Right cardiac atrium (tissue), 5 donors: Measurements from ENCODE around the gene CARD11. TPM values are rescaled to one million over a fixed set of nuclear protein-coding genes. Genes with fewer than 3 reads are reported as not detected.

Source experiments
- ATAC-seq, 2 donors: fragments of 200-7000 bp; cut with Tn5 transposase; one replicate each; pipeline versions ENCODE4 v1.8.0 to v1.9.1; 2020; ENCODE audit warnings: moderate library complexity in 2 of 2, mild to moderate bottlenecking in 1 of 2
- DNase-seq, 3 donors: peaks; one replicate each; pipeline ENCODE4 v3.0.0-alpha.2; 2020
- H3K27ac ChIP-seq: one replicate; pipeline ENCODE4 v1.5.1; 2013; ENCODE audit warnings: mild to moderate bottlenecking, low read length, control low read depth, moderate library complexity
- H3K27me3 ChIP-seq: one replicate; pipeline ENCODE4 v1.6.1; 2013; ENCODE audit not compliant: control insufficient read depth, insufficient read depth
- H3K4me1 ChIP-seq: one replicate; pipeline ENCODE4 v1.6.1; 2013; ENCODE audit warnings: low read length; ENCODE audit not compliant: control insufficient read depth, insufficient read depth
- H3K4me3 ChIP-seq: one replicate; pipeline ENCODE4 v1.5.1; 2013; ENCODE audit warnings: low read length, control low read depth
- H3K9me3 ChIP-seq: one replicate; pipeline ENCODE4 v1.6.1; 2013; ENCODE audit warnings: low read length; ENCODE audit not compliant: control insufficient read depth
- WGBS: extraction: QIAGEN DNeasy Blood & Tissue Kit; methylation state at CpG from one replicate; pipeline ENCODE4 v1.1.7; 2013; 5-methylcytosine and 5-hydroxymethylcytosine counted together
- intact Hi-C, 4 donors: fragments of 100-400 bp; cut with DNase I; formaldehyde crosslinking; loops; one replicate each; pipeline versions ENCODE4 v1.11.0 to v1.14.0; 2022 to 2023
- polyA plus RNA-seq: library from polyadenylated mRNA; stranded (reverse); fragments of 200-250 nt; gene quantifications from one replicate; pipeline ENCODE4 v1.2.3, GENCODE V29; 2013
- total RNA-seq, 4 donors: library from RNA; stranded (reverse); fragmentation: NEBNext Ultra II Directional; extraction: Animal tissue kit (Norgen Biotek cat#: 25700); gene quantifications; one replicate each; pipeline ENCODE4 v1.2.1, GENCODE V29; 2021
- donor health status: healthy with polysubstance abuse.
- donor health status: DM: no; HTN: yes; CAD: no.
- donor health status: DM: no; HTN: no; CAD: no.
- donor health status: DM: no; HTN: yes; CAD: no; lungs with severe emphysema.
- donor health status: DM: yes; HTN: yes; CAD: no.

Gene CARD11
- total and polyA plus RNA-seq, 5 donors: 0.16 to 0.96 (median 0.41) TPM

DNA sequence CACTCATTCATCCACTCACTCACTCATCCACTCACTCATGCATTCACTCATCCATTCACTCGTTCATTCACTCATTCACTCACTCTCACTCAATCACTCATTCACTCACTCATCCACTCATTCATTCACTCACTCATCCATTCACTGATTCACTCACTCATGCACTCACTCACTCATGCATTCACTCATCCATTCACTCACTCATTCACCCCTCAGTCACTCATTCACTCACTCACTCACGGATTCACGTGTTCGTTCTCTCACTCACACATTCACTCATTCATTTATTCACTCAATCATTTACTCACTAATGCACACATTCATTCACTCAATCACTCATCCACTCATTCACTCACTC lies 73.4 kb downstream of the CARD11 start:
- DNase-seq (no peak), ATAC-seq (no peak)
- intact Hi-C loops: no loop called here
- peaks cover 4% of the 10 kb centered on the region for H3K9me3 ChIP-seq
- no peak overlapping the region for H3K4me3 ChIP-seq
- H3K4me1 ChIP-seq: no peaks in the 10 kb centered on the region
- H3K27me3 ChIP-seq: no peaks in the 10 kb centered on the region
- 94% methylated on average over 4 of the region's 4 CpGs for WGBS
- H3K27ac ChIP-seq: no peak overlapping the region

GRCh38 chr7:2969398-2970306 lies 74.0 kb downstream of the CARD11 start:
- no peak for DNase-seq
- 96% methylated on average over 6 of the region's 6 CpGs for WGBS
- intact Hi-C loops: no loop called here
- Histone ChIP-seq H3K27me3 (no peaks in the 10 kb centered on the region), H3K27ac (no peak overlapping the region), H3K9me3 (peaks cover 4% of the 10 kb centered on the region), H3K4me3 (no peak overlapping the region), H3K4me1 (no peaks in the 10 kb centered on the region)
- ATAC-seq: no peak

- DNase-seq (no peak), ATAC-seq (no peak)
- Histone ChIP-seq H3K27ac (no peak overlapping the region), H3K4me1 (no peaks in the 10 kb centered on the region), H3K9me3 (peaks cover 4% of the 10 kb centered on the region), H3K27me3 (no peaks in the 10 kb centered on the region), H3K4me3 (no peak overlapping the region)
- WGBS: 81% methylated on average over 13 of the region's 13 CpGs
- intact Hi-C loops: no loop called here
Observed at GRCh38 chr7:2968616-2969397, 74.9 kb downstream of the CARD11 start.

GRCh38 chr7:2968176-2968575 lies 75.5 kb downstream of the CARD11 start:
- H3K4me1 ChIP-seq: no peaks in the 10 kb centered on the region
- peaks cover 4% of the 10 kb centered on the region for H3K9me3 ChIP-seq
- H3K4me3 ChIP-seq: no peak overlapping the region
- intact Hi-C loops: no loop called here
- WGBS: 86% methylated on average over 8 of the region's 8 CpGs
- DNase-seq (no peak), ATAC-seq (no peak)
- no peaks in the 10 kb centered on the region for H3K27me3 ChIP-seq
- no peak overlapping the region for H3K27ac ChIP-seq

DNA sequence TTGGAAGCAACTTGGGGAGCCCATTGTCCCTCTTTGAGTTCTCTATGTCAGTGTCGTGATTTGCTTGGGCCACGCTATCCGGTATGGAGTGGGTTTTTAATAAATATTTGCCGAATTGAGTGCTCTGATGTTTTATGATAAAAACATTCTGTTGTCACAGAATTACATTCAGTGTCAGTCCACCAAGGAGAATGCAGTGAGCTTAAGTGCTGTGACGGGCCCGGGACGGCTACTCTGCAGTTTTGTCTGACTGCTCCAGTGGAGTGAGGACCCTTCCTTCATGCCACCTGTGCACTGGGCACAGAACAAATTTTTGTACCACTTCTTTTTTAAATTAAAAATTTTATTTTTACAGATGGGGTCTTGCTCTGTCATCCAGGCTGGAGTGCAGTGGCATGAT lies 76.0 kb downstream of the CARD11 start:
- no peak for ATAC-seq
- WGBS: 92% methylated on average over 7 of the region's 7 CpGs
- no peak overlapping the region for H3K4me3 ChIP-seq
- H3K27ac ChIP-seq: no peak overlapping the region
- peaks cover 4% of the 10 kb centered on the region for H3K9me3 ChIP-seq
- no peaks in the 10 kb centered on the region for H3K4me1 ChIP-seq
- intact Hi-C loops: no loop called here
- H3K27me3 ChIP-seq: no peaks in the 10 kb centered on the region
- no peak for DNase-seq

DNA sequence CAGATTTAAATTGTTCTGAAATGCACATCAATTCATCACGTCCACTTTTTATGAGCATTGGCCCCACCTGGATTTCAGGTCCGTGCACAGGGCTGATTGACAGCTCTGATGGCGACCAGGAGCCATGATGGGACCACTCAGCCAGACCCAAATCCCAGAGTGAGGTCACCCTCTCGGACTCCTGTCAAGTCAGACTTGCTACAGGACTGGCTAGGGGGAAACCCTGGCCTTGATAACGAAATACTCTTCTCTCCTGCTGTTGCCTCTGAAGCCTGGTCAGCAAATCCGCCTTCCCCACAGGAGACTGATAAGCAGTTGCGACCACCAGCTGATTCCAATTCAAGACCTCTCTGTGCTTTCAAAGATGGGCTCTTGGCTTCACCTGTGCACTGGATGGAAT lies 76.4 kb downstream of the CARD11 start:
- intact Hi-C loops: no loop called here
- H3K4me3 ChIP-seq: no peak overlapping the region
- ATAC-seq (no peak), DNase-seq (no peak)
- H3K27me3 ChIP-seq: no peaks in the 10 kb centered on the region
- no peaks in the 10 kb centered on the region for H3K4me1 ChIP-seq
- H3K9me3 ChIP-seq: peaks cover 4% of the 10 kb centered on the region
- no peak overlapping the region for H3K27ac ChIP-seq
- WGBS: 59% methylated on average over 7 of the region's 7 CpGs

- intact Hi-C loops: no loop called here
- Histone ChIP-seq H3K4me3 (no peak overlapping the region), H3K9me3 (peaks cover 4% of the 10 kb centered on the region), H3K27ac (no peak overlapping the region), H3K4me1 (no peaks in the 10 kb centered on the region), H3K27me3 (no peaks in the 10 kb centered on the region)
- ATAC-seq: no peak
- no peak for DNase-seq
- 84% methylated on average over 11 of the region's 11 CpGs for WGBS
Observed at GRCh38 chr7:2966466-2967078, 77.1 kb downstream of the CARD11 start.

GRCh38 chr7:2965745-2966270 lies 77.9 kb downstream of the CARD11 start:
- ATAC-seq: no peak
- intact Hi-C loops: no loop called here
- H3K27ac ChIP-seq: no peak overlapping the region

DNA sequence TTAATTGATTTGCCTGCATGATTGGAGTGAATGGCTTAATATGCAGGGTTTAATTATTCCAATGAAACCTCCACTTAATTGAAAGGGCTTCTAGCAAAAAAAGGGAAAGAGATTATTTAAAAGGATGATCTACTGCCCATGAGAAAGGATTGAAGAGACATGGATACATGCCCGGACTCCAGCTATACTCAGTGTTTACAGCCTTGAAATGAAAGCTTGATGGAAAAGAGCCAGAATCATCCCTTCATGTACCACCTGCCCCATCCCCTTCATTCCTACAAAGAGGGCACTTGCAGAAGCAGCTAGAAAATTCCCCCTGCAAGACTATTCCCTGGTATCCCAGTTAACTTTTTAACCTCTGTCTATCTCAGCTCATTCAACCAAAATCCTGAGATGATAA lies 78.4 kb downstream of the CARD11 start:
- 77% methylated on average over 1 of the region's 1 CpG for WGBS
- H3K4me1 ChIP-seq: no peaks in the 10 kb centered on the region
- H3K4me3 ChIP-seq: no peak overlapping the region
- H3K27me3 ChIP-seq: no peaks in the 10 kb centered on the region
- no peak overlapping the region for H3K27ac ChIP-seq
- no peak for DNase-seq
- intact Hi-C loops: no loop called here
- peaks cover 4% of the 10 kb centered on the region for H3K9me3 ChIP-seq
- ATAC-seq: no peak

More at GRCh38 chr7:2965745-2966270, 77.9 kb downstream of the CARD11 start:
- H3K9me3 ChIP-seq: peaks cover 4% of the 10 kb centered on the region
- H3K27me3 ChIP-seq: no peaks in the 10 kb centered on the region
- WGBS: 86% methylated on average over 1 of the region's 1 CpG
- no peaks in the 10 kb centered on the region for H3K4me1 ChIP-seq
- no peak overlapping the region for H3K4me3 ChIP-seq
- no peak for DNase-seq

- 84% methylated on average over 2 of the region's 2 CpGs for WGBS
- no peak overlapping the region for H3K27ac ChIP-seq
- ATAC-seq: no peak
- intact Hi-C loops: no loop called here
- peaks cover 4% of the 10 kb centered on the region for H3K9me3 ChIP-seq
- no peaks in the 10 kb centered on the region for H3K4me1 ChIP-seq
- no peaks in the 10 kb centered on the region for H3K27me3 ChIP-seq
- no peak for DNase-seq
- no peak overlapping the region for H3K4me3 ChIP-seq
Observed at GRCh38 chr7:2964208-2964607, 79.5 kb downstream of the CARD11 start.

DNA sequence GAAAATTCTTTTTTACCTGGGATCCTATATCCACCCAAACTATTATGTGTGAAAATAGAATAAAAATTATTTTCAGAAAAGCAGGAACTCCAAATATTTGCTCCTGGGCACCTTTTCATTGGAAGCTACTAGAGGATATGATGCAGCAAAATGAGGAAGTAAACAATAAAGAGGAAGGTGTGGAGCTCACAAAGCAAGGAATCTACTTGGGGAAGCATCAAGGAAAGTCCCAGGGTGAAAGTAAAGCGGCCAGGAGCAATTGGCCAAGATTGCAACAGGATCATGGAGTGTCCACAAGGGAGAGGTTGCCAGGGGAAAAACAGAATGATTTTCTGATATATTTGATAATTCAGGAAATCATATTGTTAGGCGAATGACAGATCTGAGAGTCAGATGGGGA lies 80.8 kb downstream of the CARD11 start:
- Histone ChIP-seq H3K4me1 (no peaks in the 10 kb centered on the region), H3K4me3 (no peak overlapping the region), H3K27me3 (no peaks in the 10 kb centered on the region), H3K9me3 (peaks cover 4% of the 10 kb centered on the region), H3K27ac (no peak overlapping the region)
- ATAC-seq (no peak), DNase-seq (no peak)
- intact Hi-C loops: no loop called here
- 80% methylated on average over 2 of the region's 2 CpGs for WGBS
